Thyroid gland (tissue), 4 donors: ENCODE measurements around the gene MVB12B.

Experiments
- CTCF ChIP-seq, 6 experiments: fragments of 200-600 bp in 3 of 6; fragments of 450-650 bp in 3 of 6; sonication (generic) in 3 of 6; IDR thresholded peaks; one replicate each; pipeline ENCODE4 v1.5.1; 2016 to 2019; ENCODE audit warnings: antibody characterized with exemption in 6 of 6, mild to moderate bottlenecking in 2 of 6, inconsistent platforms in 1 of 6, moderate library complexity in 1 of 6
- POLR2A ChIP-seq, 2 donors: fragments of 450-650 bp; IDR thresholded peaks; one replicate each; pipeline ENCODE4 v1.6.1; 2017; ENCODE audit warnings: antibody characterized with exemption in 2 of 2, mild to moderate bottlenecking in 2 of 2, moderate library complexity in 1 of 2

DNA sequence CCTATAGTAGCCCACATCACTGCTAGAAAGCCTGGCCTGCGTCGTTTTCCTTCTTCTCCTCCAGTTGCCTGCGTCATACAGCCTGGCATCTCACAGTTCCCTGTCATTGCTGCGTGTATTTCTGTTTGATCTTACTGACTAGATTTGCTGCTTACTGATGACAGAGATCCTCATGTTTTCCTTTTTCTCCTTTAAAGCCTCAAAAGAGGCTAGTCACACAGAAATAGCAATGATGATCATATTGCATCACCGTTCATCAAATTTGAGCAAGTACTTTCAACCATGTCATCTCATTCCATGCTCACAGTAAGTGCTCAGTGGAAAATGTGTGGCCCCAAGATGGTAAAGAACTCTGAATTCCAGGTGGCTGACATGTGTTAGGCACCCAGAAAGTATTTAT is 76.8 kb downstream of the MVB12B start:
- TF ChIP-seq CTCF (IDR thresholded peaks at IDR 0.05) (no peak), POLR2A (IDR thresholded peaks at IDR 0.05) (no peak)
